DOHH2 (cell line): ENCODE measurements around the gene GYG1.

Source experiments
- H3F3A ChIP-seq: fragments of 200-600 bp; sonication (generic), shearing (Covaris generic); 2 replicates; pipeline ENCODE4 v1.6.0; 2016; ENCODE audit warnings: antibody characterized with exemption, mild to moderate bottlenecking; ENCODE audit not compliant: control insufficient read depth, insufficient read depth
- H3K27ac ChIP-seq: fragments of 200-600 bp; sonication (generic); 2 replicates; pipeline ENCODE4 v1.5.1; 2014; ENCODE audit warnings: low read depth, mild to moderate bottlenecking, low read length, moderate library complexity
- H3K27me3 ChIP-seq: fragments of 200-600 bp; sonication (generic); 2 replicates; pipeline ENCODE4 v1.6.1; 2014; ENCODE audit warnings: mild to moderate bottlenecking, low read length, mixed read lengths; ENCODE audit not compliant: control insufficient read depth
- H3K36me3 ChIP-seq: fragments of 200-600 bp; sonication (generic); 2 replicates; pipeline ENCODE4 v1.6.1; 2014; ENCODE audit warnings: mild to moderate bottlenecking, low read length, moderate library complexity, mixed read lengths; ENCODE audit not compliant: control insufficient read depth
- H3K4me1 ChIP-seq: fragments of 200-600 bp; sonication (generic); 2 replicates; pipeline ENCODE4 v1.6.1; 2014; ENCODE audit warnings: mild to moderate bottlenecking, low read length, mixed read lengths; ENCODE audit not compliant: control insufficient read depth
- H3K4me2 ChIP-seq: fragments of 200-600 bp; sonication (generic); 2 replicates; pipeline ENCODE4 v1.6.0; 2014; ENCODE audit warnings: mild to moderate bottlenecking, low read length, moderate library complexity
- H3K4me3 ChIP-seq: fragments of 200-600 bp; sonication (generic); 2 replicates; pipeline ENCODE4 v1.5.1; 2014; ENCODE audit warnings: mild to moderate bottlenecking, low read length, mixed read lengths
- H3K79me2 ChIP-seq: fragments of 200-600 bp; sonication (generic); 2 replicates; pipeline ENCODE4 v1.6.1; 2014; ENCODE audit warnings: mild to moderate bottlenecking, low read length, mixed read lengths; ENCODE audit not compliant: control insufficient read depth
- H3K9me2 ChIP-seq: fragments of 200-600 bp; sonication (generic); replicated peaks from 2 replicates; pipeline ENCODE4 v1.6.1; 2014; ENCODE audit warnings: mild to moderate bottlenecking, low read length, mixed read lengths; ENCODE audit not compliant: control insufficient read depth
- H3K9me3 ChIP-seq: fragments of 200-600 bp; sonication (generic); 2 replicates; pipeline ENCODE4 v1.6.1; 2014; ENCODE audit warnings: antibody characterized with exemption, low read length, mixed read lengths; ENCODE audit not compliant: control insufficient read depth, insufficient read depth
- H4K20me1 ChIP-seq: fragments of 200-600 bp; sonication (generic); 2 replicates; pipeline ENCODE4 v1.6.0; 2014; ENCODE audit warnings: low read depth, mild to moderate bottlenecking, antibody characterized with exemption, low read length, moderate library complexity; ENCODE audit not compliant: control insufficient read depth, insufficient read depth
- EZH2phosphoT487 ChIP-seq: fragments of 200-600 bp; sonication (generic); IDR thresholded peaks from 2 replicates; pipeline ENCODE4 v1.6.1; 2017; ENCODE audit warnings: borderline replicate concordance, mild to moderate bottlenecking, antibody characterized with exemption, low read length, moderate library complexity, mixed read lengths
- TF ChIP-seq, protein P1 (sequence below): fragments of 200-600 bp; sonication (generic); IDR thresholded peaks from one replicate; pipeline ENCODE4 v1.5.1; 2014; ENCODE audit warnings: antibody characterized with exemption, mild to moderate bottlenecking, low read depth, low read length; ENCODE audit not compliant: poor library complexity, severe bottlenecking

Gene GYG1

DNA sequence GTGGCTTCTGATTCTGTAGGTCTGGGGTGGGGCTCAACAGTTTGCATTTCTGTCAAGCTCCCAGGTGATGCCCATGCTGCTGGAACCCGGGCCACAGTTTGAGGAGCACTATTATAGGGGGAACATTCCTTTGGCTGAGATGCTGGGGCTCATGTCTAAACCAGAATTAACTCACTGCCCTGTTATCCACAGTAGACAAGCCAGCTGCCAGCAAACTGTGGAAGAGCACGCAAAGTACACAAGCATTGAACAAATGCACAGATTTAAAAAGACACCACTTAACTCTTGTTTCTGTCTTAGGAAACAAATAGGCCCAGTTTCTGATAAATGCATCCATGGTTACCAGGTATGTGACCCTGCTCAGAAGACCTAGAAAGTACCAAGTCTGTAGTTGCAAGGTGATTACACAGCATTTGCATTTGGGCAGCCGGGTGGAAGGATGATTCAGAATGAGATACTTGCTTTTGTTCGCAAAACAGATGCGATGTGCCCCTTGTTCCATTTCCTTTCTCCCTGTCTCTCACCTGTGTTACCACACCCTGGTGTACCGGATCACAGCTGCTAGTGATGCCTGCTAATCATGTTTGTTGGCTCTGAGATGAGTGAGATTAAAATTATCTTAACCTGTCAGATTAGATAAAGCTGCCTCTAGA, 12.4 kb downstream of the GYG1 start:
- no peak overlapping the region for H3K4me2 ChIP-seq
- no peak overlapping the region for H3K4me3 ChIP-seq
- H3K4me1 ChIP-seq, result peaks cover 7% of the 10 kb centered on the region; the same call in 1 of the 2 replicates
- no peaks in the 10 kb centered on the region for H3K27me3 ChIP-seq
- no peaks in the 10 kb centered on the region for H4K20me1 ChIP-seq
- H3K36me3 ChIP-seq, result peaks cover 35% of the 10 kb centered on the region
- no peaks in the 10 kb centered on the region for H3K79me2 ChIP-seq
- no peaks in the 10 kb centered on the region for H3F3A ChIP-seq
- no peaks in the 10 kb centered on the region for H3K9me2 ChIP-seq
- H3K9me3 ChIP-seq, result no peaks in the 10 kb centered on the region
- H3K27ac ChIP-seq, result no peak overlapping the region
- no peak for TF ChIP-seq EZH2phosphoT487
- TF ChIP-seq, protein P1, sequence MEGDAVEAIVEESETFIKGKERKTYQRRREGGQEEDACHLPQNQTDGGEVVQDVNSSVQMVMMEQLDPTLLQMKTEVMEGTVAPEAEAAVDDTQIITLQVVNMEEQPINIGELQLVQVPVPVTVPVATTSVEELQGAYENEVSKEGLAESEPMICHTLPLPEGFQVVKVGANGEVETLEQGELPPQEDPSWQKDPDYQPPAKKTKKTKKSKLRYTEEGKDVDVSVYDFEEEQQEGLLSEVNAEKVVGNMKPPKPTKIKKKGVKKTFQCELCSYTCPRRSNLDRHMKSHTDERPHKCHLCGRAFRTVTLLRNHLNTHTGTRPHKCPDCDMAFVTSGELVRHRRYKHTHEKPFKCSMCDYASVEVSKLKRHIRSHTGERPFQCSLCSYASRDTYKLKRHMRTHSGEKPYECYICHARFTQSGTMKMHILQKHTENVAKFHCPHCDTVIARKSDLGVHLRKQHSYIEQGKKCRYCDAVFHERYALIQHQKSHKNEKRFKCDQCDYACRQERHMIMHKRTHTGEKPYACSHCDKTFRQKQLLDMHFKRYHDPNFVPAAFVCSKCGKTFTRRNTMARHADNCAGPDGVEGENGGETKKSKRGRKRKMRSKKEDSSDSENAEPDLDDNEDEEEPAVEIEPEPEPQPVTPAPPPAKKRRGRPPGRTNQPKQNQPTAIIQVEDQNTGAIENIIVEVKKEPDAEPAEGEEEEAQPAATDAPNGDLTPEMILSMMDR, result no peak

DNA sequence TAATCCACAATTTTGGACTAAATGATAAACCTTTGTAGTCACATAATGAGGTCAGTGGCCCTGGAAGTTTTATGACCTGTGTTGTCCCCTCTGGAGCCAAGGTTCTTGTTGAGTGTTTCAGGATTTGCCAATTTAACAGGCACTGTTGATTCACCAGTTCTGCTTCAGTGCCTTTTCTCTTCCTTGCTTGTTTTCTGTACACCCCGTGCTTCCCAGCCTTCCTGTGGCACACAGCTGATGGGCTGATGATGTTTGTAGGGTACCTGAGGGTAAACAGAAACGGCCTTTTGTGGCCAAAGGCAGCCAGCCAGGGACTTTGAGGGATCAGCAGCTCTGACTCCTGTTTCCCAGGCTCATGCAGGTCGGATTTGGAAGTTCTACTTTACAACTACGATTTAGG, 13.3 kb downstream of the GYG1 start:
- Histone ChIP-seq H3K9me3 (no peaks in the 10 kb centered on the region), H3K4me1 (peaks cover 4% of the 10 kb centered on the region; the same call in 1 of the 2 replicates), H4K20me1 (no peaks in the 10 kb centered on the region), H3K4me2 (no peak overlapping the region), H3K27ac (no peak overlapping the region), H3K4me3 (no peak overlapping the region), H3K79me2 (no peaks in the 10 kb centered on the region), H3K27me3 (no peaks in the 10 kb centered on the region), H3K36me3 (peaks cover 35% of the 10 kb centered on the region), H3K9me2 (no peaks in the 10 kb centered on the region), H3F3A (no peaks in the 10 kb centered on the region)
- TF ChIP-seq EZH2phosphoT487, result no peak
- TF ChIP-seq, protein P1, result no peak

DNA sequence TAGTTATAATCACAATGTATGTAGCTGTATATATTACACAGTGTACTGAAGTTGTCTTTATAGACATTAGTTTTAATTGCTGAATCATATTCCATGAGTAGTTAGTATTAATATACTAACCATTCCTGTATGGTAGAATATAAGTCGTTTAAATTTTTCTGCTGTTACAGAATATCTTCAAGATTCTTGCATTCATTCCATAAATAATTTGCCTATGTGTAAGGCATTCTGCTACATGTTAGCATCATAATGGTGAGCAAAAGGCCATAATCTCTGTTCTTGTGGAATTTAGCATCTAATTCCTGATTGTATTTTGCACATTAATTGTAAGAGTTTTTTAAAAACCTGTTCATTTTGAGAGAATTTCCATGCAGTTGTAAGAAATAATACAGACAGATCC, 14.1 kb downstream of the GYG1 start:
- Histone ChIP-seq H3K4me1 (peaks cover 4% of the 10 kb centered on the region; the same call in 1 of the 2 replicates), H3K27me3 (no peaks in the 10 kb centered on the region), H3K27ac (no peak overlapping the region), H3K9me2 (no peaks in the 10 kb centered on the region), H3K79me2 (no peaks in the 10 kb centered on the region), H3K4me2 (no peak overlapping the region), H3K4me3 (no peak overlapping the region), H4K20me1 (no peaks in the 10 kb centered on the region), H3K36me3 (peaks cover 34% of the 10 kb centered on the region), H3F3A (no peaks in the 10 kb centered on the region), H3K9me3 (no peaks in the 10 kb centered on the region)
- TF ChIP-seq, protein P1, result no peak
- no peak for TF ChIP-seq EZH2phosphoT487
